RPMI7951 (cell line): ENCODE results near the gene WASF2. TPM values are rescaled to one million over a fixed set of nuclear protein-coding genes. Genes with fewer than 3 reads are reported as not detected.
"Not testable (repeated sequence)": the region's sequence is repeated elsewhere in the genome, so short reads cannot be mapped to it uniquely, and the experiment has no call there.

Source experiments
- DNase-seq: peaks from one replicate; pipeline ENCODE4 v3.0.0-alpha.2; 2012; ENCODE audit warnings: low read depth
- total RNA-seq: library from RNA; depleted of rRNA; stranded (reverse); fragments of >200 nt; shearing (Covaris generic); gene quantifications from 2 replicates; pipeline ENCODE4 v1.2.3, GENCODE V29; 2014

Gene WASF2
- total RNA-seq, 1 experiment from 2014 or later, result 15.1 TPM

DNA sequence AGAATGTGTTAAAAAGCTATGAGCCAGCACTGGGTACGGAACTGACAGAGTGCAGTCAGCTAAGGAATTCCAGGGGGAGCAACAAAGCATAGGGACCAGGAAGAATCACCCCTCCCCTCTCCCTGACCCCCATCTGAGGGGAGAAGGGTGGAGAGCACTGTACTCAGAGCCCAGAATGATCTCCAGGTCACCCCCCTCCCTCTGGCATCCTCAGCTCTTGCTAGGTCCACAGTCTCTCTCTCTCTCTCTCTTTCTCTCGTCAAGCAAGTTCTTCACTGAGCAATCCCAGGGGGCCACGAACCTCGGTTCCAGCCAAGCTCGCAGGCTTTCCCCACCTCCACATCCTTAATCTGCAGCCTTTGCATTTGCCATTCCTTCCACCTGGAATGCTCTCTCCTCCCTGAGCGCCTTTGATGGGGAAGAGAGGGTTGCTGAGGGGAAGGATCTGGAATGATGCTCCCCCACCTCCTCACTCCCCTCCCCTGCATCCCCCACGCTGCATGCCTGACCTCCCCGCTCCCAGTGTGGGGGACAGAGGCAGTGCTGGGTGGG is 6.7 kb upstream of the WASF2 start:
- no peak for DNase-seq

DNA sequence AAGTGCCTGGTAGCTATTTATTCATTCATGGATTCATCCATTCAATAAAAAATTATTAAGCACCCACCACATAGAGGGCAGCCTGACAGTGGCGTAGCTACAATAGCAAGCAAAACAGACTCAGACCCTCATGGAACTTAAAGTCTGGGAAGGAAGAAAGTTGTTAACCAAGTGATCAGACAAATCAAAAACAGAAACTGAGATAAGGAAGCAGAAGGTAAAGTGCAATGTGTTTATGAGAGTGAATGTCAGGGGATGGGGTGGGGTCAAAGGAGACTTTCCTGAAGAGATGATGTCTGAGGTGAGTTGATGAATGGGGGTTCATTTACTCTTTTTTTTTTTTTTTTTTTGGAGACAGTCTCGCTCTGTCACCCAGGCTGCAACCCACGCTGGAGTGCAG is 2.8 kb upstream of the WASF2 start:
- no peak for DNase-seq

DNA sequence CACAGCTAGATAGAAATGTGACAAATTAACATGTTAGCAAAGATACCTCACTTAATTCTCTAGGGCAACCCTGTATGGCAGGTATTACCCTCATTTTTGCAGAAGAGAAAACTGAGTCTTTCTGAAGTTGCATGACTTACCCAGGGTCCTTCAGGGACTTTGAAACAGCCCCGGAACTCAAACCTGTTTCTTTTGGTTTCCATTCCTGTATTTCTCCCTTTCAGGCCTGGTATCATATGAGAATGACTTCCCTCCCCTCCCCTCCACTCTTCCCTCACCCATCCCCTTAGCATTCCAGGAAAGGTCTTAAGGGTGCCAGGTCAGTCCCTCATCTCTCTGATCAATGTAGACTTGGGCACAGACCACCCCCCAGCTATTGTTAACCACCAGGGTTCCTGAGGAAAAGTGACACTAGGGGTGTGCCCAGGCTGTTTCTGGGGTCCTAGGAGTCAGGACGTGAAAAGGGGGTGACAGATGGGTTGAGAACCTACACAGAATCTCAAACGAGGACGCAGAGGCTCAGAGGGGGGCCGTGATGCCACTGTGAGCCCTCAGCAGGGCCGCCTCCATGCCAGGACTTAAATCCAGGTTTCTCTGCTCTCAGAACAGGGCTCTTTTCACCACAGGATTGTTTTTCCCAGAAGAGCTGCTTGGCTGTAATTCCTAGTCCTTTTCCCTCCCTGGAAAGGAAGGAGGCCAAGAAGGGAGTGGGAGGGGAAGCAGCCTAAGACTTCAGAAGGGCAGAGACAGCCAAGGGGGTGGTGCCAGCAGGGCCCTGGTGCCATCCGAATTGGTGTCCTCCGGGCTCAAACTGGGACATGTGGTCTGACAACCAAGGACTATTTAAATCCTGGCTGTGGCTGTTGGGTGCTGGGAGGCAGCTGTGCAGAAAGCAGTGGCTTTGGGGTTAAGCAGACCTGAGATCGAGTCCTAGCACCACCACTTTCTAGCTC is 2.1 kb upstream of the WASF2 start:
- peak; percentile 54 for DNase-seq

DNA sequence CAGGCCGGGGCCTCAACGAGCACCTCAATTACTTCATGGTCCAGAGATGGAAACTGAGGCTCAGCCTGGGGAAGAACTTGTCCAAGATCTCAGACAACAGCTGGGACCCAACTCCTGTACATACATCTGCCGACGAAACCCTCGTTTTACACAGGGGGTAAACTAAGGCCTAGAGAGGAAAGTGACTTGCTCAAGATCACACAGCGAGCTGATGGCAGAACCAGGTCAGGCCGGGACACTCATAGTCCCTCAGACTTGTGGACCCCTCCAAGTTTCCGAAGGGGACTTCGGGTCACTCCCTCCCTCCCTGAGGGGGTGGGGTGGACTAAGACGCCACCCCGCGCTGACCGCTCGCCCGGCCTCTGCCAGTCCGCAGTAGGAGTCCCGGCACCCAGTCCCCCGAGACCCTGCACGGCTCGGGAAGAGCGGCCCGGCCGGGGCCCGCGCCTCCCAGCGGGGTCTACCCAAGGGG is 430 bp downstream of the WASF2 start:
- DNase-seq, result peak; percentile 33

GRCh38 chr1:27487966-27488884 is 1.7 kb downstream of the WASF2 start:
- peak; percentile 43 for DNase-seq

DNA sequence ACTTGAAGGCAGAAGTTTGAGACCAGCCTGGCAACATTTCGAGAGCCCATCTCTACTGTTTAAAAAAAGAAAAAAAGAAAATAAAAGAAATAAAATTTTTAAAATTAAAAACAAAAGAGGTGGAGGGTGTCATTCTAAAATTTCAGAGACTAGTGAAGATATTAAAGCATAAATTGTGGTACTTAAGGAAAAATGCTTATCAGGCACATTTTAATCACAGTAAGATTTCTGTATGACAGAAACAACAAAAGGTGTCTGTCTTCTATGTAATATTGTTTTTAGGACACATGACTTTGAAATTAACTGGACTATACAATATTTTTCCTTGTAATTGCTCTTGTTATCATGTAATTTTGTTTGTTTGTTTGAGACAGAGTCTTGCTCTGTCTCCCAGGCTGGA is 4.6 kb downstream of the WASF2 start:
- DNase-seq, result no peak

- DNase-seq, result no peak
These were observed 6.3 kb downstream of the WASF2 start for GRCh38 chr1:27483659-27484058.

DNA sequence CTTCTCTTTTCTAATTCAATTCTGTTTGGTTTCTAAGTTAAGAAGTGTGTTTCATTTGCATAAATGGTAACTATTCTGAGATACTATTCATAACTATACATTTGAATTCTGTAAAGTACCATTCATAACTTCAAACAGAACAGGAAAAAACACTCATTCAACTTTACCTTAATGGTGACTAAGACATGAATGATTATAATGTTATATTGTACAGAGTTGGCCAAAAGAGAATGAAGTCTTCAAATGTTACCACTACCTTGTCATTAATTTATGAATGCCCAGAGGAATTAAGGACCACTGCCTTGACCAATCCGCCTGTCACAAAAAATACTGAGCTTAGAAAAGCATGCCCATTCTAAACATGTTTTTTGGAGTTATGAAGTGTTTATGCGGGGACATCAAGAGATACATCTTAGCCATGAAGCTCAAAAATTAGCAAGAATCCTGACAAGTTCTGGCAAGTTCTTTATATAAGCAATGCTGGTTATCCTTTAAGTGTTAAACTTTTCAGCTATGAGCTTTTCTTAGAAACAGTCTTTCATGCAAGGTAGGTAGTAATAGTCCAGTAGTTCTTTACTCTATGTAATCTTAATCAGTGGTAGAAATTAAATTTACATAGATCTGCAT is 7.9 kb downstream of the WASF2 start:
- DNase-seq, result no peak

DNA sequence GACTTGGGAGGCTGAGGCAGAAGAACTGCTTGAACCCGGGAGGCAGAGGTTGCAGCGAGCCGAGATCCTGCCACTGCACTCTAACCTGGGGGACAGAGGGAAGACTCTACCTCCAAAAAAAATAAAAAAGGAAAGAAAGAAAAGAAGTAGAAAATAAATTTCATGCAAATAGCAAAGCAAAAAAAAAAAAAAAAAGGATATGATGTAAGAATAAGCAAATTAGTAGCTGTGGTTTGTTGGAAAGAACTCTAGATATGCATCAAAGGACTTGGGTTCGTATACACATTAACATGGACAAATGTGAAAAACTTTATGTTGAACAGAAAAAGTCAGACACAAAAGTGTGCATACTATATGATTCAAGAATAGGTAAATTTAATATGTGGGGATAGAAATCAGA is 11.9 kb downstream of the WASF2 start:
- no peak for DNase-seq

GRCh38 chr1:27476237-27476636 is 13.7 kb downstream of the WASF2 start:
- DNase-seq, result no peak

DNA sequence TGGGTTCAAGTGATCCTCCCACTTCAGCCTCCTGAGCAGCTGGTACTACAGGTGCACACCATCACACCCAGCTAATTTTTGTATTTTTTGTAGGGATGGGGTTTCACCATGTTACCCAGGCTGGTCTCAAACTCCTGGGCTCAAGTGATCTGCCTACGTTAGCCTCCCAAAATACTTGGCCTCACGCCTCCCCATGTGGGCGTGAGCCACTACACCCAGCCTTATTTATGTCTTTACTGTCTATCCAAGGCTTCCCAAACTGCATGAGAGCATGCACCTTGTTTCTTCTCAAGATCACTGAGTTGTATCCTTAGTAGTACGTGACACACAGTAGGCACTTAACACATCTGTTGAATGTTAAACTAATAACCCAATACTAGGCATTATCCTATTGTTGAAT is 14.2 kb downstream of the WASF2 start:
- no peak for DNase-seq

DNA sequence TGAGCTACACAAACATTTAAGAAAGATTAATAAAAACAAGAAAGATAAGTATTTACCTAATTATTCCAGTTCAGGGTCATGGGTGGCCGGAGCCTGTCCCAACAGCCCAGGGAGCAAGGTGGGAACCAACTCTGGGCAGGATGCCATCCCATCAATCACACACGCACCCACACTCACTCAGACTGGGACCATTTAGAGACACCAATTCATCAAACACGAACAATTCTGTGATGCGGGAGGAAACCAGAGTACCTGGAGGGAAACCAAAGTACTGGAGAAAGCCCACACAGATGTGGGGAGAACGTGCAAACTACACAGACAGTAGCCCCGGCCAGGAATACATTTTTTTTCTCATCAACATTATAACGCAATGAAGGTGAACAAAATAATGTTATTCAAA is 16.2 kb downstream of the WASF2 start:
- DNase-seq, result no peak

DNA sequence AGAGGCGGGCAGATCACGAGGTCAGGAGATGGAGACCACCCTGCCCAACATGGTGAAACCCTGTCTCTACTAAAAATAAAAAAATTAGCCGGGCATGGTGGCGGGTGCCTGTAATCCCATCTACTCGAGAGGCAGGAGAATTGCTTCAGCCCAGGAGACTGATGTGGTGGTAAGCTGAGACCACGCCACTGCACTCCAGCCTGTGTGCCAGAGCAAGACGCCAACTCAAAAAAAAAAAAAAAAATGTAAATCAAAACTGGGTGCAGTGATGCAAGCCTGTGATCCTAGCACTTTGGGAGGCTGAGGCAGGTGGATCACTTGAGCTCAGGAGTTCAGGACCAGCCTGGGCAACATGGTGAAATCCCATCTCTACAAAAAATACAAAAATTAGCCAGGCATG is 17.9 kb downstream of the WASF2 start:
- DNase-seq, result not testable (repeated sequence)

- DNase-seq, result no peak
These were observed 18.5 kb downstream of the WASF2 start for GRCh38 chr1:27471477-27471876.

DNA sequence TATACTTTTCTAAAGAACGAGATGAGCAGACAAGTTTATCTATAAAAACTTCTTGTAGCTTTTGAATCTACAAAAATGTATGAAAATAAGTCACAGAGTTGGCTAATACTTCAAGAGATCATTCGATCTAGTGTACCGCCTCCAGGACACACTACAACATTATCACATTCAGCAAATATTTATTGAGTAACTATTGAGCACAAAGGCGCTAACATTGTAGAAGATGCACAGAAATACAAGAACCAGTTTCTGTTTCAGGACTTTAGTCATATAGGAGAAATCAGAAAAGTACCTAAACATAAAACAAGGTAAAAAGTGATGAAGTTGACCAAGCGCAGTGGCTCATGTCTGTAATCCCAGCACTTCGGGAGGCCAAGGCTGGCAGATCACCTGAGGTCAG is 20.6 kb downstream of the WASF2 start:
- no peak for DNase-seq

DNA sequence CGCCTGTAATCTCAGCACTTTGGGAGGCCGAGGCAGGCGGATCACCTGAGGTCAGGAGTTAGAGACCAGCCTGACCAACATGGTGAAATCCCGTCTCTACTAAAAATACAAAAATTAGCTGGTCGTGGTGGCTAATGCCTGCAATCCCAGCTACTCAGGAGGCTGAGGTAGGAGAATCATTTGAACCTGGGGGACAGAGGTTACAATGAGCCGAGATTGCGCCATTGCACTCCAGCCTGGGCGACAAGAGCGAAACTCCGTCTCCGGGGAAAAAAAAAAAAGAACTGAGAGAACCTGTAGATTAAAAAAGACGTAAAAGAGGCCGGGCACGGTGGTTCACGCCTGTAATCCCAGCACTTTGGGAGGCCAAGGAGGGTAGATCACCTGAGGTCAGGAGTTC is 21.6 kb downstream of the WASF2 start:
- not testable (repeated sequence) for DNase-seq

- no peak for DNase-seq
These were observed 24.9 kb downstream of the WASF2 start for GRCh38 chr1:27464926-27465647.

- DNase-seq, result peak; percentile 61
These were observed 26.1 kb downstream of the WASF2 start for GRCh38 chr1:27463916-27464315.

- not testable (repeated sequence) for DNase-seq
These were observed 31.4 kb downstream of the WASF2 start for GRCh38 chr1:27458521-27458920.

GRCh38 chr1:27455139-27455811 is 34.7 kb downstream of the WASF2 start:
- no peak for DNase-seq
